ENCODE results near the gene DDX19B. TPM values are rescaled to one million over a fixed set of nuclear protein-coding genes. Genes with fewer than 3 reads are reported as not detected.
A peak's percentile ranks its signal among the peaks of the same experiment; 100 is the strongest.

Gene DDX19B
- 40.0 TPM for polyA plus RNA-seq (2012; ENCODE audit: insufficient read length, low read depth)

DNA sequence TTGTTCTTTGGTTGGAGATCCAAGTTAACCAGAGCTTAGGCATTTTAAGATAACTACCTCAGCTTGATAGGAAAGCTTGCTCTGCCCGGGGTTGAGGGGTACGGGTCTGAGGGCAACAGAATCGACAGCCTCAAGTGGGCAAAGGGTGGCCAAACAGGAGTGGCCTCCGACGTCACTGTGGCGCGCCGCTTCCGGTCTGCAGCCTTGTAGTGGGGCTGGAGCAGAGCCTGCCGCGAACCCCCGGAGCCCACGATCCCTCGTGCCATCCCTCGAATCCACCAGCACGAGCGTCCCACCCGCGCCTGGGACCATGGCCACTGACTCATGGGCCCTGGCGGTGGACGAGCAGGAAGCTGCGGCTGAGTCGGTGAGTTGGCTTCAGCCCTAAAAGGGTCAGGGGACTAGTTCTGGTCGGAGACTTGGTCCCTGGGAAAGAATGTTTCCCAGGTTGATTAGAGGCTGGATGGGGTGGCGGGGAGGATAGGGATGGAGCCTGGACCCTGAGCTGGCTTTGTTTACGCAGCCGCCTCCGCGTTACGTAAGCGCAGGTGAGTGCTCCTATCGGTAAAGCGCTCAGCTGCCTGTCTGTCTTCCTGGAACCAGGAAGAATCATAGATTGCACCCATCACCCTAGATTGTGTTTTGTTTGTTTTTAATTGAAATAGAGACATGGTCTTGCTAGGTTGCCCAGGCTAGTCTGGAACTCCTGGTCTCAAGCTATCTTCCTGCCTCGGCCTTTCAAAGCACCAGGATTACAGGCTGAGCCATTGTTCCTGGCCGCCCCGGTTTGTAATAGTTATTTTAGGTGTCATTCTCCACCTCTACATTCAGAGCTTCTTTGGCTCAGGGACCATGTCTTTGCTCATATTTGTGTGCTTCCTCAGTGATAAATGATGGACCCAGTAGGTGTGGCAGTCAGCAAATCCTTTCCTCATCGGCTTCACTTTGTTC, at the start of gene DDX19B:
TSS of gene DDX19B (plus strand) at position 199 of the 951 bp plus-strand sequence. CDS start at position 311, 112 bp downstream.
- TF ChIP-seq SIN3A (IDR thresholded peaks at IDR 0.05; ENCODE audit: borderline replicate concordance, insufficient read depth, low read length) (no peak), FOXP2 (optimal IDR thresholded peaks at IDR 0.05; ENCODE audit: borderline replicate concordance, extremely low read depth, extremely low read length, insufficient read depth) (peak; percentile 61), TAF1 (IDR thresholded peaks at IDR 0.05; ENCODE audit: borderline replicate concordance, insufficient read depth, low read length) (0 out of 2 replicates have a peak, but pooled peaks have one; percentile 37), POLR2AphosphoS5 (IDR thresholded peaks at IDR 0.05; ENCODE audit: low read depth, low read length) (peak; percentile 65)
- TF ChIP-seq, protein P1, sequence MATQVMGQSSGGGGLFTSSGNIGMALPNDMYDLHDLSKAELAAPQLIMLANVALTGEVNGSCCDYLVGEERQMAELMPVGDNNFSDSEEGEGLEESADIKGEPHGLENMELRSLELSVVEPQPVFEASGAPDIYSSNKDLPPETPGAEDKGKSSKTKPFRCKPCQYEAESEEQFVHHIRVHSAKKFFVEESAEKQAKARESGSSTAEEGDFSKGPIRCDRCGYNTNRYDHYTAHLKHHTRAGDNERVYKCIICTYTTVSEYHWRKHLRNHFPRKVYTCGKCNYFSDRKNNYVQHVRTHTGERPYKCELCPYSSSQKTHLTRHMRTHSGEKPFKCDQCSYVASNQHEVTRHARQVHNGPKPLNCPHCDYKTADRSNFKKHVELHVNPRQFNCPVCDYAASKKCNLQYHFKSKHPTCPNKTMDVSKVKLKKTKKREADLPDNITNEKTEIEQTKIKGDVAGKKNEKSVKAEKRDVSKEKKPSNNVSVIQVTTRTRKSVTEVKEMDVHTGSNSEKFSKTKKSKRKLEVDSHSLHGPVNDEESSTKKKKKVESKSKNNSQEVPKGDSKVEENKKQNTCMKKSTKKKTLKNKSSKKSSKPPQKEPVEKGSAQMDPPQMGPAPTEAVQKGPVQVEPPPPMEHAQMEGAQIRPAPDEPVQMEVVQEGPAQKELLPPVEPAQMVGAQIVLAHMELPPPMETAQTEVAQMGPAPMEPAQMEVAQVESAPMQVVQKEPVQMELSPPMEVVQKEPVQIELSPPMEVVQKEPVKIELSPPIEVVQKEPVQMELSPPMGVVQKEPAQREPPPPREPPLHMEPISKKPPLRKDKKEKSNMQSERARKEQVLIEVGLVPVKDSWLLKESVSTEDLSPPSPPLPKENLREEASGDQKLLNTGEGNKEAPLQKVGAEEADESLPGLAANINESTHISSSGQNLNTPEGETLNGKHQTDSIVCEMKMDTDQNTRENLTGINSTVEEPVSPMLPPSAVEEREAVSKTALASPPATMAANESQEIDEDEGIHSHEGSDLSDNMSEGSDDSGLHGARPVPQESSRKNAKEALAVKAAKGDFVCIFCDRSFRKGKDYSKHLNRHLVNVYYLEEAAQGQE (IDR thresholded peaks at IDR 0.05; ENCODE audit: insufficient read depth in 1 of 2, low read depth in 2 of 2, low read length in 2 of 2) = no peak

GRCh38 chr16:70250748-70251628, 48.0 kb upstream of the DDX19B start:
- TF ChIP-seq, protein P1 (IDR thresholded peaks at IDR 0.05; ENCODE audit: insufficient read depth in 1 of 2, low read depth in 2 of 2, low read length in 2 of 2) = no peak
- TF ChIP-seq SIN3A (IDR thresholded peaks at IDR 0.05; ENCODE audit: borderline replicate concordance, insufficient read depth, low read length) (no peak), TAF1 (IDR thresholded peaks at IDR 0.05; ENCODE audit: borderline replicate concordance, insufficient read depth, low read length) (no peak), FOXP2 (optimal IDR thresholded peaks at IDR 0.05; ENCODE audit: borderline replicate concordance, extremely low read depth, extremely low read length, insufficient read depth) (no peak), POLR2AphosphoS5 (IDR thresholded peaks at IDR 0.05; ENCODE audit: low read depth, low read length) (no peak)

- TF ChIP-seq SIN3A (IDR thresholded peaks at IDR 0.05; ENCODE audit: borderline replicate concordance, insufficient read depth, low read length) = 0 out of 2 replicates have a peak, but pooled peaks have one; percentile 34
- peak; percentile 61; the same call in 1 of the 2 replicates for TF ChIP-seq TAF1 (IDR thresholded peaks at IDR 0.05; ENCODE audit: borderline replicate concordance, insufficient read depth, low read length)
- TF ChIP-seq, protein P1 (IDR thresholded peaks at IDR 0.05; ENCODE audit: insufficient read depth in 1 of 2, low read depth in 2 of 2, low read length in 2 of 2) = no peak; a peak in 1 of 4 replicates
- TF ChIP-seq FOXP2 (optimal IDR thresholded peaks at IDR 0.05; ENCODE audit: borderline replicate concordance, extremely low read depth, extremely low read length, insufficient read depth) = peak; percentile 70
- TF ChIP-seq POLR2AphosphoS5 (IDR thresholded peaks at IDR 0.05; ENCODE audit: low read depth, low read length) = peak; percentile 92; the same call in 1 of the 2 replicates
Observed at GRCh38 chr16:70251629-70252354, 47.2 kb upstream of the DDX19B start, which contains the start of gene EXOSC6. Gene EXOSC6, minus strand, starts transcription at chr16:70251940. Its CDS starts 40 bp downstream, at chr16:70251900.

GRCh38 chr16:70252355-70252988, 46.5 kb upstream of the DDX19B start:
- TF ChIP-seq POLR2AphosphoS5 (IDR thresholded peaks at IDR 0.05; ENCODE audit: low read depth, low read length) = no peak
- no peak for TF ChIP-seq TAF1 (IDR thresholded peaks at IDR 0.05; ENCODE audit: borderline replicate concordance, insufficient read depth, low read length)
- no peak for TF ChIP-seq FOXP2 (optimal IDR thresholded peaks at IDR 0.05; ENCODE audit: borderline replicate concordance, extremely low read depth, extremely low read length, insufficient read depth)
- no peak for TF ChIP-seq SIN3A (IDR thresholded peaks at IDR 0.05; ENCODE audit: borderline replicate concordance, insufficient read depth, low read length)
- TF ChIP-seq, protein P1 (IDR thresholded peaks at IDR 0.05; ENCODE audit: insufficient read depth in 1 of 2, low read depth in 2 of 2, low read length in 2 of 2) = no peak
